ENCODE results near the gene ADAM12.

ADAM12 gene

DNA sequence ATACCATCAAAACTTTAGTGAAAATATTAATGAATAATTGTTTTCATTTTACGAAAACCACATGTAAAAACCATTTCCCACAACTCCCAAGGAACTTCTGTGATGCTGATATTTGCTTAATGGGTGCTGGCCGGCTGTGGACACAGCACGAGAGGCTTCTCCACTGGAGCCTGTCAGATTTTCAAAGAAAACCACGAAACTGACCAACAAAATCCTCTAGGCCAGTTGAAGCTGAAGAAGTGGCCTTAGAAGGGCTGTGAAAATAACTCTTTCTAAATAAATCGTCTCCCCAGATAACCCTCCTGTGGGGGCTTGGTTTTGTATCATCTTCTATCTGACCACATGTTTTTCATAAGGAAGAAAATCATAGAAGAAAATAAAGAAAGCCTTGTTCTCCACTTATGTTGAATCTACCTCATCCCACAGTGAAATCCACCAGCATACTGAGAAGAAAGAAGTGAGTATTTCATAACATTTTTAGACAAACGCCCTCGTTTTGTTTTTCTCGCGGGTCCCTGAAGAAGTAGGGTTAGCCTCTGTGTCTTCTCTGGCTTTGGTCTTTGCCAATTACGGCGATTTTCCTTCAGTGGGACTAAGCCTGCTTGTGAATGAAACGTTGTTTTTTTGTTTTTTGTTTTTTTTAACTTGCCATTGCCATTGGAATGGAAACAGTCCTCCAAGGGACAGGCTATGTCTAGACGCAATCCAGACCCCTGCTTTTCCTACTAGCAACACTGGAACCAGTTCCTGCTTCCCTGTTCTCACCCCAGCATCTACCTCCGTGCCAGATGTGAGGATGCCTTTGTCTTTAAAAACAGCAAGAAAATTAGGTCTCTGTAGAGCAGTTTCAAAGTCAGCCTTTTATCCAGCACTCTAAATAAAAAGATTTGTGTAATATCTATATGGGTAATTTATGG, 123.9 kb downstream of the ADAM12 start:
- DNase-seq (ENCODE audit: low read depth): no peak
- in situ Hi-C loops (cut with HindIII; ENCODE audit: low sequenced_read_pairs): no loop called here
- TF ChIP-seq CTCF (IDR thresholded peaks at IDR 0.05; ENCODE audit: low read depth, low read length, missing control alignments): no peak
- H3K4me3 ChIP-seq (ENCODE audit: low read depth, low read length): no peak overlapping the region

DNA sequence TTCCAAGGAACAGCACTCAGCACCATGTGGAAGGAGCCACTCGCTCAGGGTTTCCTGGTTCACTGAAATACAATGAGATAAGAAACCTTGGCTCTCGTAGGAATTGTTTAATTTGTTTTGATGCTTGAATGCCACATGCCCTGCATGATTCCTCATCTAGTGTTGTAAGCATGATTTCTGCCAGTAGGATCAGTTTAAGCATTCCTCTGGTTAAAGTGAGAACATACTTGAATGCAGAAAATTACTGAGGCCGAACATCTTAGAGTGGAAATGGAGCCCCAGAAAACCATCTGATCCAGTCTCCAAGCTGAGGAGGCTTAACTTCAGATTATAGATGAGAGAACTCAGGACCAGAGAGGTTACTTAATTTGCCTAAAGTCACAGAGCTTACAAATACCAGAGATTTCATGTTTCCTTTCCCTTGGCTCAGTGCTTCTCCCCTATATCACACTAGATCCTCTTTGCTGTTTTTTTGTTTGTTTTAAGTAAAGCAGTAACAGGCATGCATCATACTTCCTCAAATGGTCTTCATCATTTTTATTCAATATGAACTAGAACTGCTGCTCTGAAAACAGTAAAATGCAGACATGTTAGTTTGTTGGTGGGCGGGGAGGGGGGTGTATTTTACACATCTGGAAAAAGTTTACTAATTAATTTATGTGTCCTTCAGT, 125.1 kb downstream of the ADAM12 start:
- in situ Hi-C loops (cut with HindIII; ENCODE audit: low sequenced_read_pairs): no loop called here
- TF ChIP-seq CTCF (IDR thresholded peaks at IDR 0.05; ENCODE audit: low read depth, low read length, missing control alignments): no peak
- DNase-seq (ENCODE audit: low read depth): no peak
- no peak overlapping the region for H3K4me3 ChIP-seq (ENCODE audit: low read depth, low read length)

DNA sequence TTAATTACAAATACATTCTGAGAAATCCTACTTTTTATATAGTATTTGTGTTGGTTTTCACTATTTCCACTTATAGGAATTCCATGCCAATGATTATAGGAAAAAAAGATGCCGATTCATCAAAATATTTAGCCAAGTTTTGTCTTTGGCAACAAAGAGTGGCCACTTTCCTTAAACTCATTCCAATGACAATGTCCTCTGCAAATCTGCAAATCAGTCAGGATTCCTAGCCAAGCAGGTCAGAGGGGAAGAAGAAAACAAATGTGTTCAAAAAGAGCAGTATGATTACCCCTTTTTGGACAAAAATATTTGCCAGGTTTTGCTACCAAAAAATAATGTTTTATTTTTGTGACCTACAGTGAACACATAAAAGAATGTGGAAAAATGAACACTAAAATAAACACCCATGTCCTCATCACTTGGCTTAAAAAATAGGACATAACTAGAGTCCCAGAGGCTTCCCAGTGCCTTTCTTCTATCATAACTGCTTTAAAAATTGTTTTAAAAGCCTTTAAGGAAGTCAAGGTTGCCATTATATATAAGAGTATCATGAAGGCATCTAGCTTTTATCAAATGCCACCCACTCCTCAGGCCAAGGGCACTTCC, 125.9 kb downstream of the ADAM12 start:
- no peak overlapping the region for H3K4me3 ChIP-seq (ENCODE audit: low read depth, low read length)
- no peak for DNase-seq (ENCODE audit: low read depth)
- TF ChIP-seq CTCF (IDR thresholded peaks at IDR 0.05; ENCODE audit: low read depth, low read length, missing control alignments): no peak
- in situ Hi-C loops (cut with HindIII; ENCODE audit: low sequenced_read_pairs): no loop called here

DNA sequence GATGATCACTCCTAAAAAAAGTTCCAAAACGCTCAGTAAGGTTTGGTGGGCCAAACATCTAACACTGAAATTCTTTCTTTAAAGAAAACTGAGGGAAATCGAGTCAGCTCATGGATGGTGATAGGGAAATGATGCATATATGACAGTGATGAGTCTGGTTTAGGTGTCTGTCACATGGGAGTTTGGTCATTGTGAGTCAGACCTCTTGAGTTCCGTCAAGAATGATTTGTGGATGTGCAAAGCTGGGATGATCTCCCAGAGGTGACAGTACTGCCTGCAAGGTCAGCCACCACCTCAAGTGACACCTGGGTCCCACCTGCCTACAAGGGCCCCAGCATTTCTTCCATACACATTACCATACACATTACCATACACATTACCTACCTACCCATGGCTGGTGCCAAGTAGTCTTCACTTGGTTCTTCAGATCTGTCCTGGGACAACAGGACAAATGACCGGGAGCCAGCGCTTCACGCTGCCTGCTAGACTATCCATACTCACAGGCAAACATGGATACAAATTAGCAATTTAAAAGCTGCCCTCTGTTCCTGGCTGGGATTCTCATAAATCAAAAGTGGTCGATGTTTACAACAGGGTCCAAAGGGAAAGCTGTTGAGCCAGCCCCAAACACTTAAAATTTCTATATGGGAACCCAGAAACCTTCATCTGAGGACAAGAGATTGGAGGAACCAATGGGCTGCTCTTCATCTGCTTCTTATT, 128.4 kb downstream of the ADAM12 start:
- no peak overlapping the region for H3K4me3 ChIP-seq (ENCODE audit: low read depth, low read length)
- TF ChIP-seq CTCF (IDR thresholded peaks at IDR 0.05; ENCODE audit: low read depth, low read length, missing control alignments): no peak
- in situ Hi-C loops (cut with HindIII; ENCODE audit: low sequenced_read_pairs): no loop called here
- no peak for DNase-seq (ENCODE audit: low read depth)

DNA sequence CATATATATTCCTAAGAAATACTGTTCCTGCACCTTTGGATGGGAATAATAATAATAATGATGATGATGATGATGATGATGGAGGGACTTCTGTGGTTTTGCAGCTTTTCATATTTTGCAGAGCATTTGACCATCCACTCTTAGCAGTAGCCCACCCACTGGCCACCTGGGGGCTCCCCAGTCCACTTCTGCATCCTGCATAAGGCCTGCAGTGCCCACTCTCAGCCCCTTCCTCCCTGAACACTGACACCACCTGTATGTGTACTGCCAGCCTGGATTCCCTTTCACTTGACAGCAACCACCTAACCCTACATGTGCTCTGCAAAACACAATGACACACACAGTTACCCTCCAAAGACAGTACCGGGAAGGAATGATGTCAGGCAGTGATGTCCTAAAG, 131.4 kb downstream of the ADAM12 start:
- no peak for DNase-seq (ENCODE audit: low read depth)
- no peak overlapping the region for H3K4me3 ChIP-seq (ENCODE audit: low read depth, low read length)
- in situ Hi-C loops (cut with HindIII; ENCODE audit: low sequenced_read_pairs): no loop called here
- TF ChIP-seq CTCF (IDR thresholded peaks at IDR 0.05; ENCODE audit: low read depth, low read length, missing control alignments): peak; percentile 39

GRCh38 chr10:126255313-126255712, 133.0 kb downstream of the ADAM12 start:
- no peak for TF ChIP-seq CTCF (IDR thresholded peaks at IDR 0.05; ENCODE audit: low read depth, low read length, missing control alignments)
- DNase-seq (ENCODE audit: low read depth): no peak
- in situ Hi-C loops (cut with HindIII; ENCODE audit: low sequenced_read_pairs): no loop called here
- no peak overlapping the region for H3K4me3 ChIP-seq (ENCODE audit: low read depth, low read length)
